Keratinocyte (primary cell): ENCODE results near the gene NLGN4Y.

Experiments used
- CTCF ChIP-seq, 3 experiments: IDR thresholded peaks in 1 of 3; conservative IDR thresholded peaks in 1 of 3; optimal IDR thresholded peaks in 1 of 3; 2 replicates in 2 of 3; 3 replicates in 1 of 3; pipeline versions ENCODE3 to v1.5.1; 2011; ENCODE audit warnings: low read length in 3 of 3, mild to moderate bottlenecking in 3 of 3, moderate library complexity in 2 of 3, control low read depth in 1 of 3, inconsistent platforms in 1 of 3; ENCODE audit not compliant: insufficient read depth in 2 of 3; ENCODE audit errors: extremely low read depth in 1 of 3
- EZH2 ChIP-seq: IDR thresholded peaks from one replicate; pipeline ENCODE4 v1.6.1; 2012; ENCODE audit warnings: inconsistent platforms, mild to moderate bottlenecking, low read length, moderate library complexity

GRCh38 chrY:14536703-14537102, 12.4 kb downstream of the NLGN4Y start:
- TF ChIP-seq CTCF (optimal IDR thresholded peaks at IDR 0.05 in 1 of 3, IDR thresholded peaks at IDR 0.05 in 1 of 3, conservative IDR thresholded peaks at IDR 0.05 in 1 of 3; ENCODE audit: extremely low read depth in 1 of 3, insufficient read depth in 2 of 3, low read length in 3 of 3) (no peak), EZH2 (no peak)
